ENCODE results near the gene NBEAL2. TPM values are rescaled to one million over a fixed set of nuclear protein-coding genes. Genes with fewer than 3 reads are reported as not detected.

NBEAL2 gene
- total RNA-seq, 1 experiment from 2014 or later: 2.0 TPM

DNA sequence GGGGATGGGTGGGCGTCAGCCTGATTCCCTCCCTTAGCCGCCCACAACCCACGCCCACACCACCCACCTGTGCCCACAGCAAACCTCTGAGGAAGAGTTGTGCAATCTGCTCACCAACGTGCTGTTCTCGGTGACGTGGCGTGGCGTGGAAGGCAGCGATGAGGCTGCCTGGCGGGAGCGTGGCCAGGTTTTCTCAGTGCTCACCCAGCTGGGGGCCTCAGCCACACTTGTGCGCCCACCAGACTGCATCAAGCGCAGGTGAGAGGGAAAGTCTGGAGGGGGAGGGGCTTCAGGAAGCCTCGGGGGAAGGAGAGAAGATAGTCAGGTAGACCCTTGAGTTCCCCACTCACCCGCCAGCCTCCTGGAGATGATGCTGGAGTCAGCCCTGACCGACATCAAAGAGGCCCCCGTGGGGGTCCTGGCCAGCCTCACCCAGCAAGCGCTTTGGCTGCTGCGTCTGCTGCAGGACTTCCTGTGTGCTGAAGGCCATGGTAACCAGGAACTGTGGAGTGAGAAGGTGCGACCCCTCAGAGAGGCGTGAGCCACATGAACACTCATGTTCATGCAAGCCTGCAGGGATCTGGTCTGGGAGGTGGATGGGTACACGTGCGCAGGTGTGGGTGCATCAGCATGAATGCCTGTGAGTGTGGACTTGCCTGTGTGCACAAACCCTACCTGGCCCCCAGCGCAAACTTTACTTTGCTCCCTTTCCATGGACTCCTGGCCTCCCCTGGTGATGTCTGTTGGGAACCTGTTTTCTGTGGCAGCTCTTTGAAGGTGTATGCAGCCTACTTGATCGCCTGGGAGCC is 21.7 kb downstream of the NBEAL2 start:
- Histone ChIP-seq H3K4me3 (no peak overlapping the region), H3K36me3 (no peaks in the 10 kb centered on the region), H3K9me3 (replicated peaks) (no peaks in the 10 kb centered on the region), H3K27ac (no peak overlapping the region), H3K4me1 (replicated peaks) (peaks cover 14% of the 10 kb centered on the region), H3K27me3 (replicated peaks) (no peaks in the 10 kb centered on the region)
- no peak for DNase-seq (ENCODE audit: low read depth in 1 of 2, low spot score in 2 of 2)

DNA sequence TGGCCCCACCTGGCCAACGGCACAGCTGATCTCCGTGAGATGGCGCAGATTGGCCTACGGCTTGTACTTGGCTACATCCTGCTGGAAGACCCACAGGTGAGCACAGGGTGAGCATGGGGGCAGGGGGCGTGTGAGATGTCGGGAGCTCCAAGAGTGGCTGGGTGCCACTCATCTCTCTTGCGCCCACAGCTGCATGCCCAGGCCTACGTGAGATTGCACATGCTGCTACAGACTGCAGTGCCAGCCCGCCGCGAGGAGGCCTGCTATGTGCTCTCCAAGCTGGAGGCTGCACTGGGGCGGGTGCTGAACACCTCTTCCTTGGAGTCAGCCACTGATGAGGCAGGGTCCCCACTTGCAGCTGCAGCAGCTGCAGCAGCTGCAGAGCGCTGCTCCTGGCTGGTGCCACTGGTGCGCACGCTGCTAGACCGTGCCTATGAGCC is 22.3 kb downstream of the NBEAL2 start:
- DNase-seq (ENCODE audit: low read depth in 1 of 2, low spot score in 2 of 2): no peak
- H3K9me3 ChIP-seq (replicated peaks): no peaks in the 10 kb centered on the region
- no peaks in the 10 kb centered on the region for H3K27me3 ChIP-seq (replicated peaks)
- no peaks in the 10 kb centered on the region for H3K36me3 ChIP-seq
- H3K4me1 ChIP-seq (replicated peaks): peaks cover 13% of the 10 kb centered on the region
- no peak overlapping the region for H3K4me3 ChIP-seq
- no peak overlapping the region for H3K27ac ChIP-seq

DNA sequence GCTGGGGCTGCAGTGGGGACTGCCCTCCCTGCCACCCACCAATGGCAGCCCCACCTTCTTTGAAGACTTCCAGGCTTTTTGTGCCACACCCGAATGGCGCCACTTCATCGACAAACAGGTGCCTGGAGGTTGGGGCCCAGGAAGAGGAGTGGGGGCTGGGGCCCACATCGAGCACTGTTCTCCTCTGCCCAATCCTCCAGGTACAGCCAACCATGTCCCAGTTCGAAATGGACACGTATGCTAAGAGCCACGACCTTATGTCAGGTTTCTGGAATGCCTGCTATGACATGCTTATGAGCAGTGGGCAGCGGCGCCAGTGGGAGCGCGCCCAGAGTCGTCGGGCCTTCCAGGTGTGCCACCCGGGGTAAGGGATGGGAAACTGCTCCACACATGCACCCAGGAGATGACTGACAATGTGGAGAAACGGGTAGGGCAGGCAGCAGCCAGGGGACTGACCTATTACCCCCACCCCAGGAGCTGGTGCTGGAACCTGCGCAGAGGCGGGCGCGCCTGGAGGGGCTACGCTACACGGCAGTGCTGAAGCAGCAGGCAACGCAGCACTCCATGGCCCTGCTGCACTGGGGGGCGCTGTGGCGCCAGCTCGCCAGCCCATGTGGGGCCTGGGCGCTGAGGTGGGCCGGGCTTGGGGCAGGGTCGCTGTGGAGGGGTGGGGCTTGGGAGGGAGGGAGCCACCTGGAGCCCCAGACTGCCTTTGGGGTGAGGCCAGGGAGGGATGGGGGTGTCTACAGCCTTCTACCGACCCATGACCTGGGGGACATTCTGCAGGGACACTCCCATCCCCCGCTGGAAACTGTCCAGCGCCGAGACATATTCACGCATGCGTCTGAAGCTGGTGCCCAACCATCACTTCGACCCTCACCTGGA is 22.9 kb downstream of the NBEAL2 start:
- no peak overlapping the region for H3K4me3 ChIP-seq
- H3K9me3 ChIP-seq (replicated peaks): no peaks in the 10 kb centered on the region
- no peak overlapping the region for H3K27ac ChIP-seq
- H3K4me1 ChIP-seq (replicated peaks): peaks cover 8% of the 10 kb centered on the region
- H3K27me3 ChIP-seq (replicated peaks): no peaks in the 10 kb centered on the region
- DNase-seq (ENCODE audit: low read depth in 1 of 2, low spot score in 2 of 2): no peak
- H3K36me3 ChIP-seq: no peaks in the 10 kb centered on the region

DNA sequence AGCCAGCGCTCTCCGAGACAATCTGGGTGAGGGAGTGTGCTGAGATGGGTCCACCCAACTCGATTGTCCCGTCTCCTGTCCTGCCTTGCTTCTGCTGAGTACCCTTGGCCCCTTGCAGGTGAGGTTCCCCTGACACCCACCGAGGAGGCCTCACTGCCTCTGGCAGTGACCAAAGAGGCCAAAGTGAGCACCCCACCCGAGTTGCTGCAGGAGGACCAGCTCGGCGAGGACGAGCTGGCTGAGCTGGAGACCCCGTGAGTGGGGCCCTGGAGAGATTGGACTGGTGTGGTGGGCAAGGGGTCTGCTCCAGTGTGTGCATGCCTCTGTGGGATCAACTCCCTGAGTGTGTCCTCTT is 23.6 kb downstream of the NBEAL2 start:
- Histone ChIP-seq H3K9me3 (replicated peaks) (no peaks in the 10 kb centered on the region), H3K4me1 (replicated peaks) (peaks cover 8% of the 10 kb centered on the region), H3K4me3 (no peak overlapping the region), H3K27me3 (replicated peaks) (no peaks in the 10 kb centered on the region), H3K27ac (no peak overlapping the region), H3K36me3 (no peaks in the 10 kb centered on the region)
- no peak for DNase-seq (ENCODE audit: low read depth in 1 of 2, low spot score in 2 of 2)

DNA sequence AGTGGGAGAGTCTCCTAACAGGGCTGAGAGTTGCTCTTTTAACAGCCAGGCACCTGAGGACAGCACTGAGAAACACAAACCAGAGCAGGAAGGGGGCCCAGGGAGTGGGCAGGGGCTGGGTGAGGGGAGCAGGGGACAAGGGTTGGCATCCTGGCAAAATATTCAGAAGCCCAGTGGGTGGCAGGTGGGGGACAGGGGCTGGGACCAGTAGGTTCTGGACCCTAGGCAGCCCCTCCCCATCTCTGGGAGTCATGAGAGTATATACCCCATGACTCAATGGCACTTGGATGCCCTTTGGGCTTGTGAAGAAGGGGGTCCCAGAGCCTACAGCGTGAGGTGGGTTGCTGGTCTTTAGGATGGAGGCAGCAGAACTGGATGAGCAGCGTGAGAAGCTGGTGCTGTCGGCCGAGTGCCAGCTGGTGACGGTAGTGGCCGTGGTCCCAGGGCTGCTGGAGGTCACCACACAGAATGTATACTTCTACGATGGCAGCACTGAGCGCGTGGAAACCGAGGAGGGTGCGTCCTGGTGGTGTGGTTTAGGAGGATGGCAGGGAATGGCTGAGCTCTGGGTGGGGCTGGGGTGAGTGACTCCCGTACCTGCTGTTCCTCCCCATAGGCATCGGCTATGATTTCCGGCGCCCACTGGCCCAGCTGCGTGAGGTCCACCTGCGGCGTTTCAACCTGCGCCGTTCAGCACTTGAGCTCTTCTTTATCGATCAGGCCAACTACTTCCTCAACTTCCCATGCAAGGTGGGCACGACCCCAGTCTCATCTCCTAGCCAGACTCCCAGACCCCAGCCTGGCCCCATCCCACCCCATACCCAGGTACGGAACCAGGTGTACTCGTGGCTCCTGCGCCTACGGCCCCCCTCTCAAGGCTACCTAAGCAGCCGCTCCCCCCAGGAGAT is 24.2 kb downstream of the NBEAL2 start:
- H3K27ac ChIP-seq: no peak overlapping the region
- H3K9me3 ChIP-seq (replicated peaks): no peaks in the 10 kb centered on the region
- DNase-seq (ENCODE audit: low read depth in 1 of 2, low spot score in 2 of 2): no peak
- H3K4me1 ChIP-seq (replicated peaks): peaks cover 8% of the 10 kb centered on the region
- H3K36me3 ChIP-seq: no peaks in the 10 kb centered on the region
- no peaks in the 10 kb centered on the region for H3K27me3 ChIP-seq (replicated peaks)
- H3K4me3 ChIP-seq: no peak overlapping the region

DNA sequence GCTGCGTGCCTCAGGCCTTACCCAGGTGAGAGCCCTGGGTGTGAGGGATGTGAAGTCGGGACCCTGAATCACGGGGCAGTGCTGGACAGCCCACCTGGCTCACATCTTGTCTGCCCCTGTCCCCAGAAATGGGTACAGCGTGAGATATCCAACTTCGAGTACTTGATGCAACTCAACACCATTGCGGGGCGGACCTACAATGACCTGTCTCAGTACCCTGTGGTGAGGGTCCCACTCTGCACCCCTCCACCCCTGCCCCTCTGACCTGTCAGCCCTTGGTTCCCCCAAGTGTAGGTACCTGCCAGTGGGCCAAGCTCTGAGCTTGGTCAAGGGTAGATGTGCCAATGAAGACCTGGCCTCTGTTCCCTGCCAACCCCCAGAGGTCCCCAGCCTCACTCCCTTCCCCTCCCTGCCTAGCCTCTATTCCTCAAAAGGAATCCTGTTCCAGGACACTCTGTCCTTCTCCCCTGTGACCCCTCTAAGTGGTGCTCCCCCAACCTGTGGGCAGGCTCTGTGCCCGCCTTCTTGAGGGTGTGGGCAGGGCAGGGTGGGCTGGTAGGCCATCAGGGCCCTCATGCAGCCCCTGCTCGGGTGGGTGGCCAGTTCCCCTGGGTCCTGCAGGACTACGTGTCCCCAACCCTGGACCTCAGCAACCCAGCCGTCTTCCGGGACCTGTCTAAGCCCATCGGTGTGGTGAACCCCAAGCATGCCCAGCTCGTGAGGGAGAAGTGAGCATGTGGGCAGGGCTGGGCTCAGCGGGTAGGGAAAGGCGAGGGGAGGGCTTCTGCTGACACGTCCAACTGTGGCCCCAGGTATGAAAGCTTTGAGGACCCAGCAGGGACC is 25.1 kb downstream of the NBEAL2 start:
- no peak overlapping the region for H3K27ac ChIP-seq

DNA sequence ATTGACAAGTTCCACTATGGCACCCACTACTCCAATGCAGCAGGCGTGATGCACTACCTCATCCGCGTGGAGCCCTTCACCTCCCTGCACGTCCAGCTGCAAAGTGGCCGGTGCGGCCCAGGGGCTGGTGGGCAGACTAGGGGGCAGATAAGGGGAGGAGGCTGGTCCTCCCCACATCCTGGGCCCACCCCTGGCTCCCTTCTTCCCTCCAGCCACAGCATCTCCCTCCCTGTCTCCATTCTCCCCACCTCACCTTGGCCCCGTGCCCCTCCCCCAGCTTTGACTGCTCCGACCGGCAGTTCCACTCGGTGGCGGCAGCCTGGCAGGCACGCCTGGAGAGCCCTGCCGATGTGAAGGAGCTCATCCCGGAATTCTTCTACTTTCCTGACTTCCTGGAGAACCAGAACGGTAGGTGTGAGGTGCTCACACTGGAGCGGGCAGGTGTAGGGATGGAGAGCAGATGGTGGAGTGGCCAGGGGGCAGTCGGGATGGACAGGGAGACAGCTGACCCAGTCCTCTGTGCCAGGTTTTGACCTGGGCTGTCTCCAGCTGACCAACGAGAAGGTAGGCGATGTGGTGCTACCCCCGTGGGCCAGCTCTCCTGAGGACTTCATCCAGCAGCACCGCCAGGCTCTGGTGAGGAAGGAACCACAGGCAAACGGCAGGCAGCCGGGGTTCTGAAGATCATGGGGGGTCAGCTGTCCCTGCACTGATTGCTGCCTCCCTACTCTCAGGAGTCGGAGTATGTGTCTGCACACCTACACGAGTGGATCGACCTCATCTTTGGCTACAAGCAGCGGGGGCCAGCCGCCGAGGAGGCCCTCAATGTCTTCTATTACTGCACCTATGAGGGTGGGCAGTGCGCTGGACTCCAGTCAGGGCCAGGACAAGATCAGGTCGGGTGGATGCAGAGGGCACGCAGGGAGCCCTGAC is 26.0 kb downstream of the NBEAL2 start:
- peaks cover 21% of the 10 kb centered on the region for H3K4me1 ChIP-seq (replicated peaks)
- H3K9me3 ChIP-seq (replicated peaks): no peaks in the 10 kb centered on the region; the same call in 1 of the 2 replicates
- H3K36me3 ChIP-seq: peaks cover 3% of the 10 kb centered on the region; the same call in 1 of the 2 replicates
- no peak overlapping the region for H3K27ac ChIP-seq
- no peak overlapping the region for H3K4me3 ChIP-seq
- H3K27me3 ChIP-seq (replicated peaks): no peaks in the 10 kb centered on the region
- no peak for DNase-seq (ENCODE audit: low read depth in 1 of 2, low spot score in 2 of 2)

More for the DNA sequence above, 25.1 kb downstream of the NBEAL2 start:
- no peak for DNase-seq (ENCODE audit: low read depth in 1 of 2, low spot score in 2 of 2)
- Histone ChIP-seq H3K27me3 (replicated peaks) (no peaks in the 10 kb centered on the region), H3K36me3 (no peaks in the 10 kb centered on the region), H3K9me3 (replicated peaks) (no peaks in the 10 kb centered on the region), H3K4me1 (replicated peaks) (peaks cover 17% of the 10 kb centered on the region), H3K4me3 (no peak overlapping the region)

DNA sequence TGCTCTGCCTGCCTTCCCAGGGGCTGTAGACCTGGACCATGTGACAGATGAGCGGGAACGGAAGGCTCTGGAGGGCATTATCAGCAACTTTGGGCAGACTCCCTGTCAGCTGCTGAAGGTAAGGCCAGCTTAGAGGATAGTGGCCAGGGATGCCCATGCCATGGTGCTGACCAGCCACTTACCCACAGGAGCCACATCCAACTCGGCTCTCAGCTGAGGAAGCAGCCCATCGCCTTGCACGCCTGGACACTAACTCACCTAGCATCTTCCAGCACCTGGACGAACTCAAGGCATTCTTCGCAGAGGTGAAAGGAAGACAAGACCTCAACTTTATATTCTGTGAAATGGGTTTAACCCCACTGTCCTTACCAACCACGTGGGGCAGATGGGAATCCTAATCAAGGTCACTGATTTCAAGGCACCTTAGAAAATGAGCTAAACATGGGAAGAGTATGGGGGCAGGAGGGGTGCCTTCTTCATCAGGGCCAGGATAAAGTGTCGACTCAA is 26.7 kb downstream of the NBEAL2 start:
- DNase-seq (ENCODE audit: low read depth in 1 of 2, low spot score in 2 of 2): no peak
- Histone ChIP-seq H3K36me3 (peaks cover 3% of the 10 kb centered on the region; the same call in 1 of the 2 replicates), H3K4me1 (replicated peaks) (peaks cover 17% of the 10 kb centered on the region), H3K27me3 (replicated peaks) (no peaks in the 10 kb centered on the region), H3K27ac (no peak overlapping the region), H3K4me3 (no peak overlapping the region), H3K9me3 (replicated peaks) (no peaks in the 10 kb centered on the region; the same call in 1 of the 2 replicates)

DNA sequence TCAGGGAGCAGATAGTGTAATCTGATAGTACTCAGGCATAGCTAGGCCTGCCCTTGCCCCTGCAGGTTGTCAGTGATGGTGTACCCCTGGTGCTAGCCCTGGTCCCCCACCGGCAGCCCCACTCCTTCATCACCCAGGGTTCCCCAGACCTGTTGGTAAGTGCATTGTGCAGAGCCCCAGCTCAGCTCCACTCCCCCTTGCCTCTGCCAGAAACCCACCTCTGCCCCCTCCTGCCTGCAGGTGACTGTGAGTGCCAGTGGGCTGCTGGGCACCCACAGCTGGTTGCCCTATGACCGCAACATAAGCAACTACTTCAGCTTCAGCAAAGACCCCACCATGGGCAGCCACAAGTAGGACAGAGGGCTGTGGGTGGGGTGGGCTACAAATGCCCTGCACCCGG is 27.5 kb downstream of the NBEAL2 start:
- H3K27me3 ChIP-seq (replicated peaks): no peaks in the 10 kb centered on the region
- H3K4me1 ChIP-seq (replicated peaks): peaks cover 17% of the 10 kb centered on the region
- peaks cover 3% of the 10 kb centered on the region; the same call in 1 of the 2 replicates for H3K36me3 ChIP-seq
- H3K27ac ChIP-seq: no peak overlapping the region
- no peaks in the 10 kb centered on the region; the same call in 1 of the 2 replicates for H3K9me3 ChIP-seq (replicated peaks)
- no peak overlapping the region for H3K4me3 ChIP-seq
- DNase-seq (ENCODE audit: low read depth in 1 of 2, low spot score in 2 of 2): no peak

DNA sequence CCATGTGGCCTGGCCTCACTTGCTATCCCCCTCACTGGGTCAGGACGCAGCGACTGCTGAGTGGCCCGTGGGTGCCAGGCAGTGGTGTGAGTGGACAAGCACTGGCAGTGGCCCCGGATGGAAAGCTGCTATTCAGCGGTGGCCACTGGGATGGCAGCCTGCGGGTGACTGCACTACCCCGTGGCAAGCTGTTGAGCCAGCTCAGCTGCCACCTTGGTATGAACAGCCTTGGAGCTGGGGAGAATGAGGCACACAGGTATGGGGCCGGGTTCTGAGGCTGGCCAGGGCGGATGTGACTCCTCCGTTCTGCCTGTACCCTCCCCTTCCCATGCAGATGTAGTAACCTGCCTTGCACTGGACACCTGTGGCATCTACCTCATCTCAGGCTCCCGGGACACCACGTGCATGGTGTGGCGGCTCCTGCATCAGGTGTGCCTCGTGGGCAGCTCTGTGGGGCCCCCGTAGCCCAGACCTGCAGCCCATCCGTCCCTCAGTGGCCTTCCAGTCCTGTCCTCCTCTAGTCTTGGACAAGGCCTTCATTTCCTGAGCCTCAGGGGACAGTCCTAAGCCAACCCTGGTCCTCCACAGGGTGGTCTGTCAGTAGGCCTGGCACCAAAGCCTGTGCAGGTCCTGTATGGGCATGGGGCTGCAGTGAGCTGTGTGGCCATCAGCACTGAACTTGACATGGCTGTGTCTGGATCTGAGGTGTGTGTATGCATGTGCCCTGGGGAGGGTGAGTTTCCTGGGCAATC is 28.2 kb downstream of the NBEAL2 start:
- no peak overlapping the region for H3K4me3 ChIP-seq
- H3K9me3 ChIP-seq (replicated peaks): no peaks in the 10 kb centered on the region; the same call in 1 of the 2 replicates
- H3K27me3 ChIP-seq (replicated peaks): no peaks in the 10 kb centered on the region
- H3K36me3 ChIP-seq: peaks cover 3% of the 10 kb centered on the region
- DNase-seq (ENCODE audit: low read depth in 1 of 2, low spot score in 2 of 2): no peak
- peaks cover 17% of the 10 kb centered on the region for H3K4me1 ChIP-seq (replicated peaks)
- no peak overlapping the region for H3K27ac ChIP-seq

DNA sequence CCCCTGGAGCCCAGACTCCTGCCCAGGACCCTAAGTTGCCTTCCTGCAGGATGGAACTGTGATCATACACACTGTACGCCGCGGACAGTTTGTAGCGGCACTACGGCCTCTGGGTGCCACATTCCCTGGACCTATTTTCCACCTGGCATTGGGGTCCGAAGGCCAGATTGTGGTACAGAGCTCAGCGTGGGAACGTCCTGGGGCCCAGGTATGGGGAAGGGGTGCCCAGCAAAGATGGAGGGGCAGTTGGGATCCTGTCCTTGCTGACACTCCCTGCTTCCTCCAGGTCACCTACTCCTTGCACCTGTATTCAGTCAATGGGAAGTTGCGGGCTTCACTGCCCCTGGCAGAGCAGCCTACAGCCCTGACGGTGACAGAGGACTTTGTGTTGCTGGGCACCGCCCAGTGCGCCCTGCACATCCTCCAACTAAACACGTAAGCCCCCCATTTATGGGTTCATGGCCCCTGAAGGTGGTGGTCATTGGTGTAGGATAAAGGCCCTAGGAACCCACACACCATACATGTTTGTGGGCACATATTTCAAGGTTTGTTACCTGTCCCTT is 28.8 kb downstream of the NBEAL2 start:
- DNase-seq (ENCODE audit: low read depth in 1 of 2, low spot score in 2 of 2): no peak
- no peak overlapping the region for H3K27ac ChIP-seq
- no peaks in the 10 kb centered on the region; the same call in 1 of the 2 replicates for H3K9me3 ChIP-seq (replicated peaks)
- peaks cover 3% of the 10 kb centered on the region for H3K36me3 ChIP-seq
- H3K27me3 ChIP-seq (replicated peaks): no peaks in the 10 kb centered on the region
- no peak overlapping the region for H3K4me3 ChIP-seq
- H3K4me1 ChIP-seq (replicated peaks): peaks cover 17% of the 10 kb centered on the region

Measured in SJSA1 (cell line).